Tibial nerve (tissue), 4 donors: Measurements from ENCODE around the gene SCUBE2. TPM values are rescaled to one million over a fixed set of nuclear protein-coding genes. Genes with fewer than 3 reads are reported as not detected.

Experiments
- DNase-seq, 2 donors: peaks; one replicate each; pipeline ENCODE4 v3.0.0-alpha.2; 2019; ENCODE audit warnings: low spot score in 2 of 2
- H3K27ac ChIP-seq, 4 donors: fragments of 200-600 bp; sonication (generic) in 3 of 4; one replicate each; pipeline ENCODE4 v1.5.1; 2017 to 2019; ENCODE audit warnings: mild to moderate bottlenecking in 1 of 4
- H3K27me3 ChIP-seq, 2 donors: fragments of 200-600 bp; sonication (generic) in 1 of 2; one replicate each; pipeline versions ENCODE4 v1.5.1 to v1.6.0; 2017 to 2019
- H3K36me3 ChIP-seq, 3 donors: fragments of 200-600 bp; sonication (generic); one replicate each; pipeline ENCODE4 v1.5.1; 2018 to 2019
- H3K4me1 ChIP-seq, 4 donors: fragments of 200-600 bp; sonication (generic) in 3 of 4; one replicate each; pipeline ENCODE4 v1.5.1; 2017 to 2019
- H3K4me3 ChIP-seq, 4 donors: fragments of 200-600 bp; sonication (generic) in 3 of 4; one replicate each; pipeline ENCODE4 v1.5.1; 2017 to 2019; ENCODE audit warnings: mild to moderate bottlenecking in 1 of 4, moderate library complexity in 1 of 4
- H3K9me3 ChIP-seq, 4 donors: fragments of 200-600 bp; sonication (generic) in 3 of 4; one replicate each; pipeline ENCODE4 v1.5.1; 2017 to 2019
- CTCF ChIP-seq, 5 experiments: fragments of 200-600 bp in 3 of 5; fragments of 450-650 bp in 2 of 5; sonication (generic) in 3 of 5; IDR thresholded peaks; one replicate each; pipeline ENCODE4 v1.5.1; 2016 to 2019; ENCODE audit warnings: antibody characterized with exemption in 5 of 5, mild to moderate bottlenecking in 3 of 5, moderate library complexity in 2 of 5
- EP300 ChIP-seq, 2 donors: sonication (generic); formaldehyde crosslinking; IDR thresholded peaks; one replicate each; pipeline ENCODE4 v1.6.1; 2017; ENCODE audit warnings: antibody characterized with exemption in 2 of 2, mild to moderate bottlenecking in 1 of 2
- POLR2A ChIP-seq, 2 donors: fragments of 450-650 bp; IDR thresholded peaks; one replicate each; pipeline ENCODE4 v1.6.1; 2017; ENCODE audit warnings: antibody characterized with exemption in 2 of 2, mild to moderate bottlenecking in 2 of 2, moderate library complexity in 2 of 2
- WGBS, 2 donors: methylation state at CpG; one replicate each; pipeline ENCODE4 v1.1.5; 2018; 5-methylcytosine and 5-hydroxymethylcytosine counted together
- total RNA-seq, 4 donors: library from RNA; depleted of rRNA; stranded (reverse); fragments of >200 nt; gene quantifications; one replicate each; pipeline ENCODE4 v1.1.0, GENCODE V29; 2016

The SCUBE2 gene
- total RNA-seq, 4 donors from 2014 or later = 3.1 to 12.6 (median 4.7) TPM

- Histone ChIP-seq H3K9me3 (no peaks in the 10 kb centered on the region), H3K4me3 (no peak overlapping the region), H3K36me3 (no peaks in the 10 kb centered on the region), H3K27me3 (no peaks in the 10 kb centered on the region), H3K27ac (no peak overlapping the region), H3K4me1 (no peaks in the 10 kb centered on the region)
- no peak for DNase-seq
- TF ChIP-seq POLR2A (IDR thresholded peaks at IDR 0.05) (no peak), CTCF (IDR thresholded peaks at IDR 0.05) (no peak), EP300 (IDR thresholded peaks at IDR 0.05) (no peak)
- WGBS, 2 donors = 95 to 97% methylated on average over 19 of the region's 19 CpGs
These were observed 51.5 kb downstream of the SCUBE2 start for GRCh38 chr11:9039863-9040262.

DNA sequence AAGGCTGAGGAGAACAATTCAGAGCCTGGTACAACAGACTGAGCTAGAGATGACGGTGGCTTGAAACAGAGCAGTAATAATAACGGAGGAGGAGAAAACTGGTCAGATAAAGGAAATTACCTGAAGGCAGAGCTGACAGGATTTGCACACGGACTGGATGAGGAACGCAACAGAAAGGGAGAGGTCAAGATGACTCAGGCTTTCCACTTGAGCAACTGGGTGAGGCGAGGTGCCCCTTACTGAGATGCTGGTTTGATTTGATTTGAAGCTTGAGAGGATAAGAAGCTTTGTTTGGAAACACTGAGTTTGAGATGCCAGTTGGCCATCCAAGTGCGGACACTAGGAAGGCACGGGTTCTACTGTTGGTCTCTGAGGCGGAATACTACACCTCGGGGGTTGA lies 52.2 kb downstream of the SCUBE2 start:
- no peaks in the 10 kb centered on the region for H3K27me3 ChIP-seq
- 90 to 93% methylated on average over 9 of the region's 9 CpGs for WGBS, 2 donors
- TF ChIP-seq CTCF (IDR thresholded peaks at IDR 0.05) (no peak), EP300 (IDR thresholded peaks at IDR 0.05) (no peak), POLR2A (IDR thresholded peaks at IDR 0.05) (no peak)
- no peak for DNase-seq
- H3K27ac ChIP-seq = peak overlapping the region in 1 of 4 donors; percentile 23
- H3K4me3 ChIP-seq = no peak overlapping the region
- H3K9me3 ChIP-seq = no peaks in the 10 kb centered on the region
- H3K36me3 ChIP-seq = no peaks in the 10 kb centered on the region
- no peaks in the 10 kb centered on the region for H3K4me1 ChIP-seq

- H3K27ac ChIP-seq = peak overlapping the region in 1 of 4 donors; percentile 23
- 91 to 95% methylated on average over 3 of the region's 3 CpGs for WGBS, 2 donors
These were observed 52.9 kb downstream of the SCUBE2 start for GRCh38 chr11:9038541-9038940.

DNA sequence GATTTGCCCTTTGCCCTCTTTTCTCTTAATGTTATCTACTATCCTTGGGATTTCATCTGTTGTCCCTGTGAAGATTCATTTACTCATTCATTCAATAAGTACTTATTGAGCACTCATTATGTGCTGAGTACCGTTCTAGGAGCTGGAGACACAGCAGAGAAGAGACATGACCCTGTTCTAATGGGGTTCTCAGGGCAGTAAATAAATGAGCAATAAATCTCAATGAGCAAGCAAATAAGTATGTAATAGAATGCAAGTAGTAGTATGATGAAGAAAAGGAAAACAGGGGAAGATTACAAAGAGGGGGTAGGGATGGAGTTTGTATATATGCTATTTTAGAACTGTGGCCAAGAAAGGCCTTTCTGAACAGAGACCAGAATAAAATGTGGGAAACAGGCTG lies 53.4 kb downstream of the SCUBE2 start:
- no peaks in the 10 kb centered on the region for H3K4me1 ChIP-seq
- H3K27ac ChIP-seq = no peak overlapping the region
- no peak for TF ChIP-seq POLR2A (IDR thresholded peaks at IDR 0.05)
- no peak for TF ChIP-seq EP300 (IDR thresholded peaks at IDR 0.05)
- no peak for TF ChIP-seq CTCF (IDR thresholded peaks at IDR 0.05)
- WGBS, 2 donors = 64 to 67% methylated on average over 1 of the region's 1 CpG
- no peaks in the 10 kb centered on the region for H3K36me3 ChIP-seq
- H3K4me3 ChIP-seq = no peak overlapping the region
- DNase-seq = no peak
- H3K9me3 ChIP-seq = no peaks in the 10 kb centered on the region
- no peaks in the 10 kb centered on the region for H3K27me3 ChIP-seq

More at GRCh38 chr11:9038541-9038940, 52.9 kb downstream of the SCUBE2 start:
- Histone ChIP-seq H3K27me3 (no peaks in the 10 kb centered on the region), H3K36me3 (no peaks in the 10 kb centered on the region), H3K4me3 (no peak overlapping the region), H3K4me1 (no peaks in the 10 kb centered on the region), H3K9me3 (no peaks in the 10 kb centered on the region)
- peak in 1 of 2 donors; percentile 34 for TF ChIP-seq EP300 (IDR thresholded peaks at IDR 0.05)
- no peak for TF ChIP-seq CTCF (IDR thresholded peaks at IDR 0.05)
- no peak for DNase-seq

GRCh38 chr11:9037046-9037780 lies 54.2 kb downstream of the SCUBE2 start:
- DNase-seq = no peak
- Histone ChIP-seq H3K27me3 (no peaks in the 10 kb centered on the region), H3K4me3 (no peak overlapping the region), H3K4me1 (no peaks in the 10 kb centered on the region), H3K9me3 (no peaks in the 10 kb centered on the region), H3K36me3 (no peaks in the 10 kb centered on the region), H3K27ac (no peak overlapping the region)
- TF ChIP-seq POLR2A (IDR thresholded peaks at IDR 0.05) (no peak), EP300 (IDR thresholded peaks at IDR 0.05) (no peak), CTCF (IDR thresholded peaks at IDR 0.05) (no peak)
- 52 to 68% methylated on average over 7 of the region's 7 CpGs for whole genome bisulfite sequencing, 2 donors
